ENCODE measurements around the gene RPL4.

Gene RPL4

GRCh38 chr15:66452971-66453580, 51.6 kb downstream of the RPL4 start:
- DNase-seq = no peak

GRCh38 chr15:66452420-66452819, 52.2 kb downstream of the RPL4 start:
- DNase-seq = no peak
